OCI-LY1 (cell line): Measurements from ENCODE around the gene UROS.

Source experiments
- H2AFZ ChIP-seq: fragments of 200-600 bp; sonication (generic), shearing (Covaris generic); 2 replicates; pipeline ENCODE4 v1.6.0; 2014; ENCODE audit warnings: antibody characterized with exemption, mild to moderate bottlenecking, low read length
- H3F3A ChIP-seq: fragments of 200-600 bp; sonication (generic), shearing (Covaris generic); 2 replicates; pipeline ENCODE4 v1.6.0; 2014; ENCODE audit warnings: mild to moderate bottlenecking, antibody characterized with exemption, low read length, moderate library complexity; ENCODE audit not compliant: insufficient read depth
- H3K27ac ChIP-seq: fragments of 200-600 bp; sonication (generic); 2 replicates; pipeline ENCODE4 v1.5.1; 2014; ENCODE audit warnings: low read length, mixed run types, mild to moderate bottlenecking, low read depth; ENCODE audit not compliant: poor library complexity, severe bottlenecking
- H3K27me3 ChIP-seq: fragments of 200-600 bp; sonication (generic); 2 replicates; pipeline ENCODE4 v1.6.0; 2014; ENCODE audit warnings: antibody characterized with exemption, mild to moderate bottlenecking, low read length, moderate library complexity; ENCODE audit not compliant: insufficient read depth
- H3K36me3 ChIP-seq: fragments of 200-600 bp; sonication (generic); 2 replicates; pipeline ENCODE4 v1.6.1; 2014; ENCODE audit warnings: mild to moderate bottlenecking, antibody characterized with exemption, low read length, moderate library complexity, mixed read lengths; ENCODE audit not compliant: insufficient read depth
- H3K4me1 ChIP-seq: fragments of 200-600 bp; sonication (generic); 2 replicates; pipeline ENCODE4 v1.5.1; 2014; ENCODE audit warnings: mild to moderate bottlenecking, low read length, moderate library complexity; ENCODE audit not compliant: insufficient read depth, severe bottlenecking
- H3K4me2 ChIP-seq: fragments of 200-600 bp; sonication (generic), shearing (Covaris generic); 2 replicates; pipeline ENCODE4 v1.6.1; 2014; ENCODE audit warnings: low read length
- H3K4me3 ChIP-seq: fragments of 200-600 bp; sonication (generic); 2 replicates; pipeline ENCODE4 v1.5.1; 2014; ENCODE audit warnings: low read length, low read depth, mild to moderate bottlenecking, mixed read lengths; ENCODE audit not compliant: poor library complexity, severe bottlenecking
- H3K79me2 ChIP-seq: fragments of 200-600 bp; shearing (Covaris generic); 2 replicates; pipeline ENCODE4 v1.6.1; 2016; ENCODE audit warnings: mixed run types, low read length, mixed read lengths; ENCODE audit not compliant: insufficient read depth
- H3K9ac ChIP-seq: fragments of 200-600 bp; sonication (generic), shearing (Covaris generic); 2 replicates; pipeline ENCODE4 v1.6.1; 2014; ENCODE audit warnings: mild to moderate bottlenecking, low read length, mixed read lengths
- H3K9me2 ChIP-seq: fragments of 200-600 bp; sonication (generic), shearing (Covaris generic); 2 replicates; pipeline ENCODE4 v1.6.1; 2014; ENCODE audit warnings: low read depth, mild to moderate bottlenecking, low read length, mixed read lengths
- H3K9me3 ChIP-seq: fragments of 200-600 bp; shearing (Covaris generic); 2 replicates; pipeline ENCODE4 v1.6.1; 2014; ENCODE audit warnings: low read length, mixed read lengths
- H4K20me1 ChIP-seq: fragments of 200-600 bp; sonication (generic), shearing (Covaris generic); 2 replicates; pipeline ENCODE4 v1.6.0; 2016; ENCODE audit warnings: mild to moderate bottlenecking, low read length; ENCODE audit not compliant: insufficient read depth
- CTCF ChIP-seq: fragments of 200-600 bp; sonication (generic), shearing (Covaris generic); IDR thresholded peaks from 2 replicates; pipeline ENCODE4 v1.5.1; 2017; ENCODE audit warnings: mild to moderate bottlenecking, antibody characterized with exemption, low read length, moderate library complexity, mixed read lengths
- EZH2 ChIP-seq: fragments of 200-600 bp; sonication (generic), shearing (Covaris generic); IDR thresholded peaks from 2 replicates; pipeline ENCODE4 v1.8.0; 2017; ENCODE audit warnings: borderline replicate concordance, mixed run types, mild to moderate bottlenecking, antibody characterized with exemption, low read length, moderate library complexity, mixed read lengths

UROS gene

GRCh38 chr10:125783408-125783807 is 39.6 kb downstream of the UROS start:
- Histone ChIP-seq H3K79me2 (no peaks in the 10 kb centered on the region), H3K4me3 (no peak overlapping the region), H3K4me2 (no peak overlapping the region), H4K20me1 (no peaks in the 10 kb centered on the region), H3F3A (no peaks in the 10 kb centered on the region), H3K27me3 (no peaks in the 10 kb centered on the region), H3K27ac (no peak overlapping the region), H2AFZ (no peak overlapping the region), H3K4me1 (no peaks in the 10 kb centered on the region), H3K36me3 (no peaks in the 10 kb centered on the region; the same call in 1 of the 2 replicates), H3K9ac (no peak overlapping the region), H3K9me3 (no peaks in the 10 kb centered on the region), H3K9me2 (no peaks in the 10 kb centered on the region)
- TF ChIP-seq EZH2 (no peak), CTCF (no peak)

GRCh38 chr10:125782616-125783015 is 40.4 kb downstream of the UROS start:
- Histone ChIP-seq H4K20me1 (no peaks in the 10 kb centered on the region), H3K79me2 (no peaks in the 10 kb centered on the region), H3K36me3 (no peaks in the 10 kb centered on the region), H3K9ac (no peak overlapping the region), H3F3A (no peaks in the 10 kb centered on the region), H3K9me2 (no peaks in the 10 kb centered on the region), H2AFZ (no peak overlapping the region), H3K27me3 (no peaks in the 10 kb centered on the region), H3K4me1 (no peaks in the 10 kb centered on the region), H3K9me3 (no peaks in the 10 kb centered on the region), H3K27ac (no peak overlapping the region), H3K4me2 (no peak overlapping the region), H3K4me3 (no peak overlapping the region)
- TF ChIP-seq EZH2, result no peak
- TF ChIP-seq CTCF, result no peak

- H3K9ac ChIP-seq, result no peak overlapping the region
- H3K27ac ChIP-seq, result no peak overlapping the region
- H3K4me3 ChIP-seq, result no peak overlapping the region
- no peak overlapping the region for H3K4me2 ChIP-seq
- H3K9me3 ChIP-seq, result no peaks in the 10 kb centered on the region
- H3K27me3 ChIP-seq, result no peaks in the 10 kb centered on the region
- H3F3A ChIP-seq, result no peaks in the 10 kb centered on the region
- no peaks in the 10 kb centered on the region for H4K20me1 ChIP-seq
- no peaks in the 10 kb centered on the region for H3K79me2 ChIP-seq
- TF ChIP-seq EZH2, result no peak
- TF ChIP-seq CTCF, result no peak
- H3K36me3 ChIP-seq, result no peaks in the 10 kb centered on the region
- H3K9me2 ChIP-seq, result no peaks in the 10 kb centered on the region
- H3K4me1 ChIP-seq, result no peaks in the 10 kb centered on the region
- no peak overlapping the region for H2AFZ ChIP-seq
These were observed 41.0 kb downstream of the UROS start for GRCh38 chr10:125782054-125782453.
